ENCODE data around the gene RAB22A.

Gene RAB22A

DNA sequence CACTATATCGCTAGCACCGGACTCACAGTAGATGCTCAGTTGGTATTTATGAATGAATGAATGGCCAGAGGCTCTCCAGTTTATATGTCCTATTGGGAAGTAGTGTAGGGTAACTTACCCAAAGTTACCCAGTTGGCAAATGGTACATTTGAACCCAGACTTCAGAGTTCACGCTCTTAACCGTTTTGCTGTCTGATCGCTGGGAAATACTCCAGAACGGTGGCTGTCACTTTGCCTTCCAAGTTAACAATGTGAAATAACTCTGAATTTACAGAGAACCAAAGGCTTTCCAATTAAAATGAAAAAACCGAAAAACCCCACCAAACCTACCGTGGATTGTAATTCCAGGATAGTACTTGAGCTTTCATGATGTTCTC lies 81.1 kb downstream of the RAB22A start:
- no peak for TF ChIP-seq ZC3H10 (CRISPR knock-in tag; IDR thresholded peaks at IDR 0.05)
- no peak for TF ChIP-seq BACH2 (CRISPR knock-in tag; IDR thresholded peaks at IDR 0.05; ENCODE audit: borderline replicate concordance)
- TF ChIP-seq, protein P1, sequence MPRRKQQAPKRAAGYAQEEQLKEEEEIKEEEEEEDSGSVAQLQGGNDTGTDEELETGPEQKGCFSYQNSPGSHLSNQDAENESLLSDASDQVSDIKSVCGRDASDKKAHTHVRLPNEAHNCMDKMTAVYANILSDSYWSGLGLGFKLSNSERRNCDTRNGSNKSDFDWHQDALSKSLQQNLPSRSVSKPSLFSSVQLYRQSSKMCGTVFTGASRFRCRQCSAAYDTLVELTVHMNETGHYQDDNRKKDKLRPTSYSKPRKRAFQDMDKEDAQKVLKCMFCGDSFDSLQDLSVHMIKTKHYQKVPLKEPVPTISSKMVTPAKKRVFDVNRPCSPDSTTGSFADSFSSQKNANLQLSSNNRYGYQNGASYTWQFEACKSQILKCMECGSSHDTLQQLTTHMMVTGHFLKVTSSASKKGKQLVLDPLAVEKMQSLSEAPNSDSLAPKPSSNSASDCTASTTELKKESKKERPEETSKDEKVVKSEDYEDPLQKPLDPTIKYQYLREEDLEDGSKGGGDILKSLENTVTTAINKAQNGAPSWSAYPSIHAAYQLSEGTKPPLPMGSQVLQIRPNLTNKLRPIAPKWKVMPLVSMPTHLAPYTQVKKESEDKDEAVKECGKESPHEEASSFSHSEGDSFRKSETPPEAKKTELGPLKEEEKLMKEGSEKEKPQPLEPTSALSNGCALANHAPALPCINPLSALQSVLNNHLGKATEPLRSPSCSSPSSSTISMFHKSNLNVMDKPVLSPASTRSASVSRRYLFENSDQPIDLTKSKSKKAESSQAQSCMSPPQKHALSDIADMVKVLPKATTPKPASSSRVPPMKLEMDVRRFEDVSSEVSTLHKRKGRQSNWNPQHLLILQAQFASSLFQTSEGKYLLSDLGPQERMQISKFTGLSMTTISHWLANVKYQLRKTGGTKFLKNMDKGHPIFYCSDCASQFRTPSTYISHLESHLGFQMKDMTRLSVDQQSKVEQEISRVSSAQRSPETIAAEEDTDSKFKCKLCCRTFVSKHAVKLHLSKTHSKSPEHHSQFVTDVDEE (CRISPR knock-in tag; IDR thresholded peaks at IDR 0.05): no peak
- TF ChIP-seq ZNF70 (CRISPR knock-in tag; IDR thresholded peaks at IDR 0.05): no peak
- TF ChIP-seq ZFP30 (CRISPR knock-in tag; IDR thresholded peaks at IDR 0.05): no peak
- no peak for TF ChIP-seq ZFP3 (CRISPR knock-in tag; IDR thresholded peaks at IDR 0.05)
- no peak for TF ChIP-seq CSDC2 (CRISPR knock-in tag; IDR thresholded peaks at IDR 0.05)
- TF ChIP-seq ZNF8 (CRISPR knock-in tag; IDR thresholded peaks at IDR 0.05): no peak
- TF ChIP-seq TOX (CRISPR knock-in tag; IDR thresholded peaks at IDR 0.05; ENCODE audit: borderline replicate concordance): no peak
- no peak for TF ChIP-seq SNAI2 (CRISPR knock-in tag; IDR thresholded peaks at IDR 0.05)
- no peak for TF ChIP-seq ZNF565 (CRISPR knock-in tag; conservative IDR thresholded peaks at IDR 0.05; ENCODE audit: low read depth)
- TF ChIP-seq, protein P2, sequence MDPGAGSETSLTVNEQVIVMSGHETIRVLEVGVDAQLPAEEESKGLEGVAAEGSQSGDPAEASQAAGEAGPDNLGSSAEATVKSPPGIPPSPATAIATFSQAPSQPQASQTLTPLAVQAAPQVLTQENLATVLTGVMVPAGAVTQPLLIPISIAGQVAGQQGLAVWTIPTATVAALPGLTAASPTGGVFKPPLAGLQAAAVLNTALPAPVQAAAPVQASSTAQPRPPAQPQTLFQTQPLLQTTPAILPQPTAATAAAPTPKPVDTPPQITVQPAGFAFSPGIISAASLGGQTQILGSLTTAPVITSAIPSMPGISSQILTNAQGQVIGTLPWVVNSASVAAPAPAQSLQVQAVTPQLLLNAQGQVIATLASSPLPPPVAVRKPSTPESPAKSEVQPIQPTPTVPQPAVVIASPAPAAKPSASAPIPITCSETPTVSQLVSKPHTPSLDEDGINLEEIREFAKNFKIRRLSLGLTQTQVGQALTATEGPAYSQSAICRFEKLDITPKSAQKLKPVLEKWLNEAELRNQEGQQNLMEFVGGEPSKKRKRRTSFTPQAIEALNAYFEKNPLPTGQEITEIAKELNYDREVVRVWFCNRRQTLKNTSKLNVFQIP (CRISPR knock-in tag; IDR thresholded peaks at IDR 0.05; ENCODE audit: borderline replicate concordance, low read depth): no peak
- no peak for TF ChIP-seq ISL1 (CRISPR knock-in tag; IDR thresholded peaks at IDR 0.05)
- TF ChIP-seq RARB (CRISPR knock-in tag; IDR thresholded peaks at IDR 0.05): no peak
- no peak for TF ChIP-seq ARNTL (CRISPR knock-in tag; IDR thresholded peaks at IDR 0.05; ENCODE audit: borderline replicate concordance, low read depth)
- TF ChIP-seq, protein P3, sequence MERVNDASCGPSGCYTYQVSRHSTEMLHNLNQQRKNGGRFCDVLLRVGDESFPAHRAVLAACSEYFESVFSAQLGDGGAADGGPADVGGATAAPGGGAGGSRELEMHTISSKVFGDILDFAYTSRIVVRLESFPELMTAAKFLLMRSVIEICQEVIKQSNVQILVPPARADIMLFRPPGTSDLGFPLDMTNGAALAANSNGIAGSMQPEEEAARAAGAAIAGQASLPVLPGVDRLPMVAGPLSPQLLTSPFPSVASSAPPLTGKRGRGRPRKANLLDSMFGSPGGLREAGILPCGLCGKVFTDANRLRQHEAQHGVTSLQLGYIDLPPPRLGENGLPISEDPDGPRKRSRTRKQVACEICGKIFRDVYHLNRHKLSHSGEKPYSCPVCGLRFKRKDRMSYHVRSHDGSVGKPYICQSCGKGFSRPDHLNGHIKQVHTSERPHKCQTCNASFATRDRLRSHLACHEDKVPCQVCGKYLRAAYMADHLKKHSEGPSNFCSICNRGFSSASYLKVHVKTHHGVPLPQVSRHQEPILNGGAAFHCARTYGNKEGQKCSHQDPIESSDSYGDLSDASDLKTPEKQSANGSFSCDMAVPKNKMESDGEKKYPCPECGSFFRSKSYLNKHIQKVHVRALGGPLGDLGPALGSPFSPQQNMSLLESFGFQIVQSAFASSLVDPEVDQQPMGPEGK (CRISPR knock-in tag; IDR thresholded peaks at IDR 0.05; ENCODE audit: borderline replicate concordance): no peak
- ATAC-seq: no peak

DNA sequence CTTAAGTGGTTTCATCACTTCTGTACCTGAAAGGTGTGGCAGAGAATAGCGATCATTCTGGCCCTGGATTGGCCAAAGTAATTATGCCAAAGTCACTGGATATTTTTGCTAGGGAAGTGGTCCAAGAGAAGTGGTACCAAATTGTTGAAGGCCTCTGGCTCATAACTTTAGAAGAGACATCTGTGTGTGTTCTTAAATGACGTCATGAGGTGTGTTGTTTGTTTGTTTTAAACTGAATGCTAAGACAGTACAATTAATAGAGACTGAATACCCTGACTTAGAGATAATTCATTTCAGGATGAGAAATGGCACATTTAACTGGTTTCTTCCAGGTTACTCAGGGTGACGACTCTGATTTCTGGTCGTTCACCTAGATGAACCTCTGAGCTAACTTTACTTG lies 82.8 kb downstream of the RAB22A start:
- TF ChIP-seq ARNTL (CRISPR knock-in tag; IDR thresholded peaks at IDR 0.05; ENCODE audit: borderline replicate concordance, low read depth) (no peak), RARB (CRISPR knock-in tag; IDR thresholded peaks at IDR 0.05) (no peak), OSR1 (CRISPR knock-in tag; IDR thresholded peaks at IDR 0.05) (no peak), ZNF70 (CRISPR knock-in tag; IDR thresholded peaks at IDR 0.05) (no peak)
- TF ChIP-seq, protein P4, sequence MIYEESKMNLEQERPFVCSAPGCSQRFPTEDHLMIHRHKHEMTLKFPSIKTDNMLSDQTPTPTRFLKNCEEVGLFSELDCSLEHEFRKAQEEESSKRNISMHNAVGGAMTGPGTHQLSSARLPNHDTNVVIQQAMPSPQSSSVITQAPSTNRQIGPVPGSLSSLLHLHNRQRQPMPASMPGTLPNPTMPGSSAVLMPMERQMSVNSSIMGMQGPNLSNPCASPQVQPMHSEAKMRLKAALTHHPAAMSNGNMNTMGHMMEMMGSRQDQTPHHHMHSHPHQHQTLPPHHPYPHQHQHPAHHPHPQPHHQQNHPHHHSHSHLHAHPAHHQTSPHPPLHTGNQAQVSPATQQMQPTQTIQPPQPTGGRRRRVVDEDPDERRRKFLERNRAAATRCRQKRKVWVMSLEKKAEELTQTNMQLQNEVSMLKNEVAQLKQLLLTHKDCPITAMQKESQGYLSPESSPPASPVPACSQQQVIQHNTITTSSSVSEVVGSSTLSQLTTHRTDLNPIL (CRISPR knock-in tag; IDR thresholded peaks at IDR 0.05; ENCODE audit: low read depth): no peak
- no peak for ATAC-seq

DNA sequence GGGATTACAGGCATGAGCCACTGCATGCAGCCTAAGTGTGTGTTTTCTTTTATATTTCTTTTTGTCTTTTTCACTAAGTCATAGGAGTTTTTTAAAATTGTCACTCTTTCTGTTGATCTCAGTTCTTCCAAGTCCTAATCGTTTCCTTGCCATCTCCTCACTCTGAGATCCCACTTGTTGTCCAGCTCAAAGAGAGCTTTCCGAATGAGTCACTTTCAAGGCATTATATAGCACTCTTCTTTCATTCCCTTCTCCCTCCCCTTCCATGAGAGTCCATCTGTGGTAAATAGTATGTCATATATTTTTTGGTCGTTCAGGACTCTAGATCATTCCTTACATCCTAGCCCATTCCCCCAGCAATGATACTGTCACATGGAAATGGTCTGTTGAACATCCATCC lies 83.8 kb downstream of the RAB22A start:
- no peak for TF ChIP-seq TCF4 (CRISPR knock-in tag; IDR thresholded peaks at IDR 0.05; ENCODE audit: borderline replicate concordance)
- TF ChIP-seq PPARA (CRISPR knock-in tag; IDR thresholded peaks at IDR 0.05; ENCODE audit: borderline replicate concordance): no peak
- TF ChIP-seq, protein P1 (CRISPR knock-in tag; IDR thresholded peaks at IDR 0.05): no peak
- TF ChIP-seq, protein P3 (CRISPR knock-in tag; IDR thresholded peaks at IDR 0.05; ENCODE audit: borderline replicate concordance): no peak
- no peak for TF ChIP-seq ZNF8 (CRISPR knock-in tag; IDR thresholded peaks at IDR 0.05)
- ATAC-seq: peak; percentile 41

All from SK-N-SH treated with all-trans-retinoic acid at 6 μM for 48 hours (cell line).